Brain microvascular endothelial cell (primary cell): ENCODE measurements around the gene HECTD1.

Experiments used
- DNase-seq: peaks from one replicate; pipeline ENCODE4 v3.0.0-alpha.2; 2020
- H3K27ac ChIP-seq: fragments of 250-450 bp; sonication (Bioruptor Pico); 2 replicates; pipeline ENCODE4 v1.5.1; 2020; ENCODE audit warnings: mild to moderate bottlenecking, moderate library complexity
- H3K27me3 ChIP-seq: fragments of 250-450 bp; sonication (Bioruptor Pico); replicated peaks from 2 replicates; pipeline ENCODE4 v1.5.1; 2020; ENCODE audit warnings: mild to moderate bottlenecking
- H3K36me3 ChIP-seq: fragments of 250-450 bp; sonication (Bioruptor Pico); replicated peaks from 2 replicates; pipeline ENCODE4 v1.5.1; 2020; ENCODE audit warnings: mild to moderate bottlenecking
- H3K4me3 ChIP-seq: 2 replicates; pipeline ENCODE4 v1.5.1; 2011; ENCODE audit warnings: low read depth, mild to moderate bottlenecking, control low read depth, low read length, moderate library complexity
- CTCF ChIP-seq: IDR thresholded peaks from 2 replicates; pipeline ENCODE4 v1.5.1; 2011; ENCODE audit warnings: low read depth, mild to moderate bottlenecking, moderate library complexity, low read length, control low read depth, inconsistent platforms; ENCODE audit errors: missing control alignments
- in situ Hi-C: cut with HindIII; loops from 2 replicates; pipeline ENCODE4 v1.10.0; 2017; ENCODE audit warnings: low sequenced_read_pairs, low pct_ligation_motif_present

The HECTD1 gene

GRCh38 chr14:31137214-31137889 is 70.2 kb downstream of the HECTD1 start:
- no peak for DNase-seq
- no peak overlapping the region for H3K4me3 ChIP-seq
- TF ChIP-seq CTCF, result no peak
- in situ Hi-C loops, result no loop called here
- no peaks in the 10 kb centered on the region for H3K27me3 ChIP-seq
- peaks cover 41% of the 10 kb centered on the region for H3K36me3 ChIP-seq
- no peak overlapping the region for H3K27ac ChIP-seq

DNA sequence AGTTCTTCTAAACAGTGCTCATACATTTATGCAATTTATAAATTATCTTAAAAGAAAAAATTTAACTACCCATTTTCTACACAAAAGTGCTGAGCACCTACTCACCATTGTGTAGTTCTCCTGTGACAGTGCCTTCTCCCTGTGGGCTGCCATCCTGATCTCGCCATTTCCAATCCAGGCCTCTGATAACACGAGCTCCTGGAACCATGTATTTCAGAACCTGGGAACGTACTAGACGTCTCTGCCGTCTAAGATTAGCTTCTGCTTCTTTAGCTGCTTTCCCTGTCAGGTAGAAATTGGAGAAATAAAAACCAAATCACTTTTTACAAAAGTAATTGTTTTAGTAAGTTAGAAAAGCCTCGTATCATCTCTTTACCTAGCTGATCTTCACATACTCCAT is 74.5 kb downstream of the HECTD1 start:
- in situ Hi-C loops, result no loop called here
- Histone ChIP-seq H3K27me3 (no peaks in the 10 kb centered on the region), H3K4me3 (no peak overlapping the region), H3K36me3 (peaks cover 42% of the 10 kb centered on the region), H3K27ac (no peak overlapping the region)
- TF ChIP-seq CTCF, result no peak
- DNase-seq, result no peak

DNA sequence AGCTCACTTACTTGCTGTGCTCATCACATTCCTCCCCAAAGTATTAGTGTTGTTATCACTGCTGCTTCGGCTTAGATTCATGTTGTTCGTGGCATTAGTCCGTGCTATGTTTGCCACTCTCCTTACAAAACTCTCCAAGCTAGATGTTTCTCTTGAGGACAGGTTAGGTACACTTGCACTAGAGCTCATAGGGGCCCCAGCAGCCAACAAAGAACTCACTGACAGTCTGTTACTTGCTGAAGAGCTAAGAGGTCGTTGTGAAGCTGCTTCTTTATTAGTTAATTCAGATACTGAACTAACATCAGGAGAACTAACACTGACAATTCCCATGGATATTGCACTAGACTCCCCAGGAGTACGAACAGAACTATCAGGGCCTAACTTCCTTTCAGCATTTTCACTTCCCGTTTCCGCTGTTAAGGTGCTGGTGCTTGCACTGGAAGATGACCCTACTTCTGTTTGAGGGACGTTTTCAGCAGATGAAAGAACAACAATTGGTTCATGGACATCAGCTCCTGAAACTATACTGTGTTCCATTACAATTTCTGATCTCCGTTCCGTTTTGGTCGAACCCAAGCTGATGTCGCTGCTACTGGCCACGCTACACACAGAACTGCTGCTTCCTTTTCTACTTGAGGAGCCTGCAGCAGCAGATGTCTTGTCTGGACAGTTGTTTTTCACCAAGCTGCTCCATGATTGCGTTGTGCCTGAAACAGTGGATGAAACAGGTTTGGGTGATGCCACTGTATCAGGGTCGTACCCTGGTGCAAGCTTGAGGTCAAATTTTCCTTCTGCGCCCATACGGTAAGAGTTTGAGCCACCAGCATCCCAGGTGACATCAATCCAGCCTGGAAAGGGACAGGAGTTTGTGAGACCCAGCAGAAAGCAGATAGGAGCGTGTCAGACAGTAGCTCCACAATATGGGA is 78.7 kb downstream of the HECTD1 start:
- peaks cover 33% of the 10 kb centered on the region for H3K36me3 ChIP-seq
- no peak for TF ChIP-seq CTCF
- no peak overlapping the region for H3K27ac ChIP-seq
- DNase-seq, result no peak
- in situ Hi-C loops, result no loop called here
- no peak overlapping the region for H3K4me3 ChIP-seq
- H3K27me3 ChIP-seq, result no peaks in the 10 kb centered on the region

GRCh38 chr14:31127690-31128089 is 79.9 kb downstream of the HECTD1 start:
- no peak for DNase-seq
- in situ Hi-C loops, result no loop called here
- H3K27me3 ChIP-seq, result no peaks in the 10 kb centered on the region
- H3K36me3 ChIP-seq, result peaks cover 32% of the 10 kb centered on the region
- TF ChIP-seq CTCF, result no peak
- no peak overlapping the region for H3K4me3 ChIP-seq
- no peak overlapping the region for H3K27ac ChIP-seq

DNA sequence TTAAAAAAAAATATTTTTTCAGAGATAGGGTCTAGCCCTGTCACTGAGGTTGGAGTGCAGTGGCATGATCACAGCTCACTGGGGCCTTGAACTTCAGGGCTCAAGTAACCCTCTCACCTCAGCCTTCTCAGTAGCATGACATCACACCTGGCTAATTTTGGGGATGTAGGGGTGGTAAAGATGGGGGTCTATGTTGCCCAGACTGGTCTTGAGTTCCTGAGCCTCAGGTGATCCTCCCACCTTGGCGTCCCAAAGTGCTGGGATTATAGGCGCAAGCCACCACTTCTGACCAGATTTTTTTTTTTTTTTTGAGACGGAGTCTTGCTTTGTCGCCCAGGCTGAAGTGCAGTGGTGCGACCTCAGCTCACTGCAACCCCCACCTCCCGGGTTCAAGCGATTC is 80.9 kb downstream of the HECTD1 start:
- TF ChIP-seq CTCF, result no peak
- Histone ChIP-seq H3K4me3 (no peak overlapping the region), H3K27me3 (no peaks in the 10 kb centered on the region), H3K36me3 (peaks cover 37% of the 10 kb centered on the region), H3K27ac (no peak overlapping the region)
- no peak for DNase-seq
- in situ Hi-C loops, result no loop called here
